K562 (cell line): Measurements from ENCODE around the gene LATS2. TPM values are rescaled to one million over a fixed set of nuclear protein-coding genes. Genes with fewer than 3 reads are reported as not detected.

ENCODE experiments used
- ATAC-seq: fragments of 200-7000 bp; cut with Tn5 transposase; 3 replicates; pipeline ENCODE4 v1.9.1; 2020; ENCODE audit warnings: moderate library complexity
- BruUV-seq: library from RNA; stranded (reverse); fragments of 400-500 nt; replicated peaks from 2 replicates; lab custom pipeline; 2021; lab: Mats Ljungman, UMichigan
- CTCF ChIA-PET: fragments of 300-600 bp; formaldehyde crosslinking; extraction: SDS; loops from one replicate; lab custom pipeline; 2021; ENCODE audit warnings: low intra/inter-chr PET ratio; lab: Yijun Ruan, JAX
- POLR2A ChIA-PET: fragments of 300-600, 350-650 bp; sonication (Branson Sonifier 250); formaldehyde crosslinking; extraction: SDS; loops from one replicate; lab custom pipeline; 2021; ENCODE audit warnings: antibody characterized with exemption, inconsistent platforms; lab: Yijun Ruan, JAX
- DNase-seq, 4 experiments: peaks; one replicate each; pipeline versions ENCODE4 v3.0.0 to v3.0.0-alpha.2; 2011 to 2018; ENCODE audit warnings: low spot score in 3 of 4, mixed read lengths in 3 of 4; ENCODE audit errors: extremely low read depth in 1 of 4
- FAIRE-seq: peaks from 2 replicates; lab custom pipeline; 2011; peaks lifted over from hg19 to GRCh38; lab: Jason Lieb, UNC
- H2AFZ ChIP-seq: 2 replicates; pipeline ENCODE4 v1.6.0; 2011; ENCODE audit warnings: low read depth, low read length, control low read depth, inconsistent platforms
- H3K27ac ChIP-seq: fragments of 200-600 bp; 3 replicates; pipeline ENCODE4 v1.8.0; 2011; ENCODE audit warnings: low read depth, mild to moderate bottlenecking, control low read depth, inconsistent platforms, low read length, moderate library complexity, mixed read lengths; ENCODE audit errors: extremely low read depth
- H3K27me3 ChIP-seq, 2 experiments: fragments of 300-600 bp in 1 of 2; 2 replicates in 1 of 2; 3 replicates in 1 of 2; pipeline versions ENCODE4 v1.6.0 to v1.8.0; 2011; ENCODE audit warnings: inconsistent platforms in 2 of 2, low read length in 2 of 2, mild to moderate bottlenecking in 1 of 2, mixed read lengths in 1 of 2, moderate library complexity in 1 of 2; ENCODE audit not compliant: control insufficient read depth in 2 of 2, insufficient read depth in 2 of 2
- H3K36me3 ChIP-seq: fragments of 300-600 bp; 3 replicates; pipeline ENCODE4 v1.8.0; 2011; ENCODE audit warnings: mild to moderate bottlenecking, low read length, inconsistent platforms; ENCODE audit not compliant: control insufficient read depth, insufficient read depth
- H3K4me1 ChIP-seq, 2 experiments: fragments of 200-600 bp in 1 of 2; replicated peaks in 1 of 2; 2 replicates in 1 of 2; 3 replicates in 1 of 2; pipeline versions ENCODE4 v1.5.1 to v1.8.0; 2011; ENCODE audit warnings: inconsistent platforms in 2 of 2, low read length in 2 of 2, mild to moderate bottlenecking in 1 of 2, mixed read lengths in 1 of 2, moderate library complexity in 1 of 2; ENCODE audit not compliant: control insufficient read depth in 2 of 2, insufficient read depth in 2 of 2
- H3K4me2 ChIP-seq: 2 replicates; pipeline ENCODE4 v1.6.1; 2011; ENCODE audit warnings: low read length, control low read depth, inconsistent platforms, mixed read lengths; ENCODE audit not compliant: insufficient read depth
- H3K4me3 ChIP-seq: fragments of 200-600 bp; sonication (generic), shearing (Covaris generic); 2 replicates; pipeline ENCODE4 v1.5.1; 2016; ENCODE audit warnings: control low read depth, inconsistent platforms
- H3K79me2 ChIP-seq: fragments of 200-600 bp; 3 replicates; pipeline ENCODE4 v1.8.0; 2011; ENCODE audit warnings: low read length, inconsistent platforms; ENCODE audit not compliant: control insufficient read depth, insufficient read depth
- H3K9ac ChIP-seq, 2 experiments: 2 replicates each; pipeline versions ENCODE4 v1.6.0 to v1.6.1; 2011; ENCODE audit warnings: low read depth in 2 of 2, low read length in 2 of 2, control low read depth in 1 of 2, inconsistent platforms in 1 of 2, mild to moderate bottlenecking in 1 of 2, mixed read lengths in 1 of 2; ENCODE audit not compliant: insufficient read depth in 1 of 2
- H3K9me1 ChIP-seq: one replicate; pipeline ENCODE4 v1.6.0; 2011; ENCODE audit warnings: inconsistent platforms, mild to moderate bottlenecking, low read length, moderate library complexity; ENCODE audit not compliant: control insufficient read depth, insufficient read depth
- H3K9me3 ChIP-seq: replicated peaks from 2 replicates; pipeline ENCODE4 v1.5.1; 2011; ENCODE audit warnings: low read depth, low read length, inconsistent platforms; ENCODE audit not compliant: control insufficient read depth, insufficient read depth
- H4K20me1 ChIP-seq: replicated peaks from 2 replicates; pipeline ENCODE4 v1.6.1; 2011; ENCODE audit warnings: low read length, inconsistent platforms, mixed read lengths; ENCODE audit not compliant: control insufficient read depth, insufficient read depth
- CBX3 ChIP-seq, 2 experiments: IDR thresholded peaks; 1 replicate in 1 of 2; 2 replicates in 1 of 2; pipeline ENCODE4 v1.6.1; 2012; ENCODE audit warnings: inconsistent platforms in 2 of 2, low read length in 2 of 2, borderline replicate concordance in 1 of 2, control low read depth in 1 of 2
- ELF1 ChIP-seq: fragments of 200-800 bp; sonication (Bioruptor generic); IDR thresholded peaks from 2 replicates; pipeline ENCODE4 v1.6.1; 2016; ENCODE audit warnings: missing genetic modification characterization, missing compliant biosample characterization
- MAFF ChIP-seq: IDR thresholded peaks from 2 replicates; pipeline ENCODE4 v1.6.1; 2012; ENCODE audit warnings: low read length, improper control_type of control experiment
- MNT ChIP-seq, 2 experiments: fragments of 450-650 bp; conservative IDR thresholded peaks; 2 replicates each; pipeline ENCODE4 v1.6.1; 2017; ENCODE audit warnings: mild to moderate bottlenecking in 2 of 2, moderate library complexity in 2 of 2
- NELFE ChIP-seq: IDR thresholded peaks from 2 replicates; pipeline ENCODE4 v1.6.1; 2011; ENCODE audit warnings: mild to moderate bottlenecking; ENCODE audit not compliant: insufficient read depth, insufficient read length
- NR4A1 ChIP-seq, 2 experiments: fragments of 250-450 bp in 1 of 2; fragments of 450-650 bp in 1 of 2; sonication (Bioruptor Pico) in 1 of 2; IDR thresholded peaks; 2 replicates each; pipeline versions ENCODE4 v1.4.0 to v1.6.1; 2016 to 2020; ENCODE audit warnings: mild to moderate bottlenecking in 2 of 2, missing compliant biosample characterization in 1 of 2, missing genetic modification characterization in 1 of 2, moderate library complexity in 1 of 2
- PYGO2 ChIP-seq: fragments of 450-650 bp; IDR thresholded peaks from 2 replicates; pipeline ENCODE4 v1.6.1; 2016; ENCODE audit warnings: mild to moderate bottlenecking, missing genetic modification characterization, moderate library complexity, missing compliant biosample characterization
- SETDB1 ChIP-seq: IDR thresholded peaks from one replicate; pipeline ENCODE4 v1.6.1; 2012; ENCODE audit warnings: low read length, control low read depth, inconsistent platforms
- SIRT6 ChIP-seq: IDR thresholded peaks from one replicate; pipeline ENCODE4 v1.6.1; 2012; ENCODE audit warnings: low read depth, mild to moderate bottlenecking, control low read depth, inconsistent platforms, low read length, moderate library complexity
- SPI1 ChIP-seq: IDR thresholded peaks from 2 replicates; pipeline ENCODE4 v1.6.1; 2011; ENCODE audit warnings: low read depth, low read length, control low read depth, borderline replicate concordance
- STAT5B ChIP-seq: fragments of 250-450 bp; sonication (Bioruptor Pico); IDR thresholded peaks from 2 replicates; pipeline ENCODE4 v1.8.0; 2021; ENCODE audit warnings: mild to moderate bottlenecking, inconsistent platforms
- ZC3H11A ChIP-seq: IDR thresholded peaks from 2 replicates; pipeline ENCODE4 v1.6.1; 2012; ENCODE audit warnings: low read depth, low read length, improper control_type of control experiment
- ZNF282 ChIP-seq: sonication (generic); formaldehyde crosslinking; IDR thresholded peaks from 2 replicates; pipeline ENCODE4 v1.8.1; 2023; ENCODE audit warnings: missing genetic modification reagents
- ZNF318 ChIP-seq, 2 experiments: fragments of 450-650 bp; IDR thresholded peaks; 2 replicates each; pipeline ENCODE4 v1.6.1; 2016; ENCODE audit warnings: mild to moderate bottlenecking in 2 of 2, borderline replicate concordance in 1 of 2, low read depth in 1 of 2, moderate library complexity in 1 of 2
- WGBS: fragments of 100-300 bp; shearing (Covaris generic); methylation state at CpG from one replicate; pipeline ENCODE4 v1.1.6; 2016; ENCODE audit warnings: low coverage, mixed read lengths; ENCODE audit not compliant: insufficient coverage; ENCODE audit errors: missing lambda C conversion rate; 5-methylcytosine and 5-hydroxymethylcytosine counted together
- in situ Hi-C: fragments of 300-500 bp; cut with MboI; formaldehyde crosslinking; loops from 4 replicates; pipeline ENCODE4 v1.15.0; 2018; ENCODE audit warnings: inconsistent platforms, mixed read lengths
- intact Hi-C: fragments of 100-400 bp; cut with micrococcal nuclease; formaldehyde crosslinking; loops from 2 replicates; pipeline ENCODE4 v1.14.2; 2022
- polyA plus RNA-seq, 8 experiments: library from polyadenylated mRNA; depleted of rRNA in 4 of 8; stranded (reverse) in 5 of 8; unstranded in 3 of 8; fragments of >200 nt; fragmentation: Nextera tagmentation in 2 of 8; fragmentation: Illumina TruSeq in 1 of 8; extraction: Ambion mirVana in 2 of 8; extraction: Trizol in 1 of 8; gene quantifications; 2 replicates each; pipeline versions ENCODE4 v1.2.1 to v1.2.3, GENCODE V29; 2011 to 2014; ENCODE audit warnings: inconsistent platforms in 1 of 8, missing spikeins in 1 of 8
- total RNA-seq, 7 experiments: library from RNA; depleted of rRNA in 6 of 7; stranded (reverse); fragments of >200 nt in 6 of 7; fragmentation: Illumina TruSeq in 2 of 7; extraction: Trizol in 2 of 7; gene quantifications; 2 replicates each; pipeline versions ENCODE4 v1.2.1 to v1.2.3, GENCODE V29; 2011 to 2021; ENCODE audit warnings: low replicate concordance in 1 of 7

LATS2 gene
- total and polyA plus RNA-seq, 9 of the 15 experiments (the other 6 are each of a cell fraction or from before 2014, with no cell fraction given) = 0.18 to 3.7 (median 0.76) TPM

GRCh38 chr13:20983386-20983785 lies 78.0 kb downstream of the LATS2 start:
- H3K9ac ChIP-seq = no peak overlapping the region
- no peak overlapping the region for H3K27ac ChIP-seq
- H3K9me1 ChIP-seq = no peaks in the 10 kb centered on the region
- no peak for FAIRE-seq
- no peaks in the 10 kb centered on the region for H3K36me3 ChIP-seq
- no TSS peak for BruUV-seq
- 52% methylated on average over 9 of the region's 11 CpGs for WGBS
- H3K4me2 ChIP-seq = no peak overlapping the region
- no peak overlapping the region for H2AFZ ChIP-seq
- H3K4me3 ChIP-seq = no peak overlapping the region
- H3K27me3 ChIP-seq = no peaks in the 10 kb centered on the region
- POLR2A ChIA-PET = no interaction called here
- no peaks in the 10 kb centered on the region for H3K79me2 ChIP-seq
- no peaks in the 10 kb centered on the region for H3K9me3 ChIP-seq
- DNase-seq = no peak
- CTCF ChIA-PET = no interaction called here
- ATAC-seq = no peak
- H3K4me1 ChIP-seq = no peaks in the 10 kb centered on the region
- TF ChIP-seq MAFF (no peak), SPI1 (no peak), STAT5B (no peak), SIRT6 (no peak), ZNF282 (CRISPR knock-in tag) (no peak), NELFE (no peak), SETDB1 (no peak), MNT (conservative IDR thresholded peaks at IDR 0.05) (no peak), ZC3H11A (no peak), NR4A1 (CRISPR knock-in tag; IDR thresholded peaks at IDR 0.05) (no peak), NR4A1 (tag; IDR thresholded peaks at IDR 0.05) (no peak), PYGO2 (no peak), CBX3 (IDR thresholded peaks at IDR 0.05; ENCODE audit: borderline replicate concordance in 1 of 2, low read length in 2 of 2) (no peak), ELF1 (no peak), ZNF318 (IDR thresholded peaks at IDR 0.05; ENCODE audit: borderline replicate concordance in 1 of 2, low read depth in 1 of 2) (no peak)
- TF ChIP-seq, all 486 proteins: peak for 0
- intact Hi-C loops = no loop called here
- in situ Hi-C loops = no loop called here
- H4K20me1 ChIP-seq = no peaks in the 10 kb centered on the region
